HepG2 (cell line): ENCODE results near the gene ARHGEF3. TPM values are rescaled to one million over a fixed set of nuclear protein-coding genes. Genes with fewer than 3 reads are reported as not detected.

Source experiments
- ATAC-seq: fragments of 200-7000 bp; cut with Tn5 transposase; 3 replicates; pipeline ENCODE4 v1.9.1; 2020; ENCODE audit warnings: mild to moderate bottlenecking, moderate library complexity
- BruUV-seq: library from RNA; stranded (reverse); fragments of 400-500 nt; replicated peaks from 2 replicates; lab custom pipeline; 2021; lab: Mats Ljungman, UMichigan
- CTCF ChIA-PET: fragments of 300-600 bp; formaldehyde crosslinking; extraction: SDS; loops from one replicate; lab custom pipeline; 2021; ENCODE audit warnings: low total read pairs, inconsistent platforms, low intra/inter-chr PET ratio; lab: Yijun Ruan, JAX
- POLR2A ChIA-PET: fragments of 350-600 bp; sonication (Branson Sonifier 250); formaldehyde crosslinking; loops from one replicate; lab custom pipeline; 2020; ENCODE audit warnings: antibody characterized with exemption, inconsistent platforms; lab: Yijun Ruan, JAX
- DNase-seq: peaks from one replicate; pipeline ENCODE4 v3.0.0-alpha.2; 2015; ENCODE audit warnings: low spot score
- FAIRE-seq: peaks from 3 replicates; lab custom pipeline; 2011; peaks lifted over from hg19 to GRCh38; lab: Jason Lieb, UNC
- H2AFZ ChIP-seq: one replicate; pipeline ENCODE4 v1.6.1; 2011; ENCODE audit warnings: low read length, inconsistent platforms
- H3K27ac ChIP-seq: fragments of 300-600 bp; 3 replicates; pipeline ENCODE4 v1.8.0; 2011; ENCODE audit warnings: mixed run types, mild to moderate bottlenecking, mixed read lengths, low read length, inconsistent platforms; ENCODE audit not compliant: insufficient read depth; ENCODE audit errors: extremely low read length
- H3K27me3 ChIP-seq, 2 experiments: fragments of 200-600 bp in 1 of 2; 2 replicates in 1 of 2; 3 replicates in 1 of 2; pipeline versions ENCODE4 v1.6.0 to v1.8.0; 2011; ENCODE audit warnings: low read length in 2 of 2, mild to moderate bottlenecking in 2 of 2, moderate library complexity in 2 of 2, inconsistent platforms in 1 of 2; ENCODE audit not compliant: insufficient read depth in 2 of 2, control insufficient read depth in 1 of 2
- H3K36me3 ChIP-seq, 2 experiments: fragments of 200-600 bp in 1 of 2; replicated peaks in 1 of 2; 2 replicates in 1 of 2; 3 replicates in 1 of 2; pipeline versions ENCODE4 v1.5.1 to v1.8.0; 2011; ENCODE audit warnings: low read length in 2 of 2, inconsistent platforms in 1 of 2; ENCODE audit not compliant: insufficient read depth in 2 of 2, control insufficient read depth in 1 of 2
- H3K4me1 ChIP-seq: 2 replicates; pipeline ENCODE4 v1.5.1; 2012; ENCODE audit warnings: low read length, inconsistent platforms; ENCODE audit not compliant: insufficient read depth
- H3K4me2 ChIP-seq: 2 replicates; pipeline ENCODE4 v1.6.0; 2011; ENCODE audit warnings: low read depth, low read length, inconsistent platforms
- H3K4me3 ChIP-seq, 3 experiments: fragments of 200-600 bp in 1 of 3; sonication (generic), shearing (Covaris generic) in 1 of 3; replicated peaks in 1 of 3; 2 replicates each; pipeline ENCODE4 v1.5.1; 2011 to 2016; ENCODE audit warnings: low read length in 3 of 3, inconsistent platforms in 2 of 3, low read depth in 2 of 3, mild to moderate bottlenecking in 2 of 3, control low read depth in 1 of 3, mixed read lengths in 1 of 3; ENCODE audit not compliant: insufficient read depth in 1 of 3
- H3K79me2 ChIP-seq: one replicate; pipeline ENCODE4 v1.6.1; 2011; ENCODE audit warnings: low read length, inconsistent platforms; ENCODE audit not compliant: insufficient read depth
- H3K9ac ChIP-seq: 2 replicates; pipeline ENCODE4 v1.6.0; 2011; ENCODE audit warnings: mild to moderate bottlenecking, low read depth, low read length, inconsistent platforms; ENCODE audit not compliant: insufficient read depth
- H3K9me3 ChIP-seq: 2 replicates; pipeline ENCODE4 v1.5.1; 2012; ENCODE audit warnings: mild to moderate bottlenecking, low read length
- H4K20me1 ChIP-seq: 2 replicates; pipeline ENCODE4 v1.6.0; 2011; ENCODE audit warnings: inconsistent platforms, mild to moderate bottlenecking, low read length, moderate library complexity; ENCODE audit not compliant: insufficient read depth
- BRF2 ChIP-seq: sonication (generic); formaldehyde crosslinking; IDR thresholded peaks from 2 replicates; pipeline ENCODE4 v1.8.1; 2022; ENCODE audit warnings: mild to moderate bottlenecking, missing genetic modification reagents
- CHD2 ChIP-seq: IDR thresholded peaks from 2 replicates; pipeline ENCODE4 v1.6.1; 2011; ENCODE audit warnings: low read depth, low read length, improper control_type of control experiment
- KAT7 ChIP-seq: IDR thresholded peaks from 2 replicates; pipeline ENCODE4 v1.6.1; 2018; ENCODE audit warnings: borderline replicate concordance, missing compliant biosample characterization
- KAT8 ChIP-seq: IDR thresholded peaks from 2 replicates; pipeline ENCODE4 v1.6.1; 2016; ENCODE audit warnings: missing genetic modification reagents, missing compliant biosample characterization
- MIER3 ChIP-seq: IDR thresholded peaks from 2 replicates; pipeline ENCODE4 v1.6.1; 2016; ENCODE audit warnings: missing compliant biosample characterization, borderline replicate concordance
- RXRB ChIP-seq: IDR thresholded peaks from 2 replicates; pipeline ENCODE4 v1.6.1; 2016; ENCODE audit warnings: borderline replicate concordance, missing genetic modification reagents, missing compliant biosample characterization
- SRSF9 ChIP-seq: fragments of 200-400 bp; formaldehyde crosslinking; IDR thresholded peaks from 2 replicates; pipeline ENCODE4 v1.6.1; 2018; ENCODE audit warnings: borderline replicate concordance, mild to moderate bottlenecking, low read depth, low read length; ENCODE audit not compliant: insufficient read depth, poor library complexity, severe bottlenecking
- ZNF207 ChIP-seq: fragments of 450-650 bp; IDR thresholded peaks from 2 replicates; pipeline ENCODE4 v1.6.1; 2016; ENCODE audit warnings: antibody characterized with exemption, borderline replicate concordance
- ZNF740 ChIP-seq: sonication (generic); formaldehyde crosslinking; IDR thresholded peaks from 2 replicates; pipeline ENCODE4 v1.4.0; 2020; ENCODE audit warnings: missing genetic modification reagents
- WGBS: methylation state at CpG from one replicate; pipeline ENCODE4 v1.1.6; 2017; ENCODE audit warnings: low lambda C conversion rate; 5-methylcytosine and 5-hydroxymethylcytosine counted together
- in situ Hi-C: cut with HindIII; loops from 2 replicates; pipeline ENCODE4 v1.10.0; 2017; ENCODE audit warnings: low pct_unique_long_range_greater_than_20kb; ENCODE audit not compliant: extremely low pct_ligation_motif_present
- intact Hi-C: fragments of 100-400 bp; cut with micrococcal nuclease; formaldehyde crosslinking; loops from one replicate; pipeline ENCODE4 v1.10.0; 2022; ENCODE audit not compliant: unreplicated experiment
- polyA plus RNA-seq, 8 experiments: library from polyadenylated mRNA; depleted of rRNA in 3 of 8; stranded (reverse) in 7 of 8; unstranded in 1 of 8; fragments of >200 nt; fragmentation: Illumina TruSeq in 4 of 8; extraction: Trizol in 4 of 8; gene quantifications; 2 replicates each; pipeline versions ENCODE4 v1.2.1 to v1.2.3, GENCODE V29; 2011 to 2016; ENCODE audit warnings: low read depth in 4 of 8, missing spikeins in 1 of 8, mixed read lengths in 1 of 8; ENCODE audit not compliant: insufficient read depth in 1 of 8
- total RNA-seq, 5 experiments: library from RNA; depleted of rRNA; stranded (reverse); fragments of >200 nt; fragmentation: Illumina TruSeq; extraction: Trizol; gene quantifications; 2 replicates each; pipeline ENCODE4 v1.2.3, GENCODE V29; 2016; ENCODE audit warnings: low read depth in 1 of 5

ARHGEF3 gene
- total and polyA plus RNA-seq, 2 of the 13 experiments (the other 11 are each of a cell fraction or from before 2014, with no cell fraction given) = 14.8 to 23.1 TPM

GRCh38 chr3:56684029-56684428, 117.7 kb downstream of the ARHGEF3 start:
- Histone ChIP-seq H4K20me1 (no peaks in the 10 kb centered on the region), H3K4me3 (no peak overlapping the region), H2AFZ (no peak overlapping the region), H3K4me1 (peaks cover 39% of the 10 kb centered on the region), H3K4me2 (no peak overlapping the region), H3K9ac (no peak overlapping the region), H3K79me2 (peaks cover 37% of the 10 kb centered on the region), H3K27me3 (no peaks in the 10 kb centered on the region), H3K27ac (no peak overlapping the region), H3K9me3 (no peaks in the 10 kb centered on the region), H3K36me3 (no peaks in the 10 kb centered on the region; a peak in 1 of 5 replicates)
- DNase-seq (no peak), ATAC-seq (no peak), FAIRE-seq (no peak)
- POLR2A ChIA-PET = no interaction called here
- WGBS = 96% methylated on average over 13 of the region's 13 CpGs
- CTCF ChIA-PET = no interaction called here
- BruUV-seq = no TSS peak
- in situ Hi-C loops (no loop called here), intact Hi-C loops (no loop called here)
- TF ChIP-seq ZNF207 (no peak), ZNF740 (CRISPR knock-in tag) (no peak), KAT7 (CRISPR knock-in tag) (no peak), CHD2 (no peak), SRSF9 (no peak), RXRB (CRISPR knock-in tag) (no peak), MIER3 (no peak), KAT8 (CRISPR knock-in tag) (no peak), BRF2 (CRISPR knock-in tag) (no peak)
